ENCODE measurements around the gene MAP2K5.

The MAP2K5 gene

DNA sequence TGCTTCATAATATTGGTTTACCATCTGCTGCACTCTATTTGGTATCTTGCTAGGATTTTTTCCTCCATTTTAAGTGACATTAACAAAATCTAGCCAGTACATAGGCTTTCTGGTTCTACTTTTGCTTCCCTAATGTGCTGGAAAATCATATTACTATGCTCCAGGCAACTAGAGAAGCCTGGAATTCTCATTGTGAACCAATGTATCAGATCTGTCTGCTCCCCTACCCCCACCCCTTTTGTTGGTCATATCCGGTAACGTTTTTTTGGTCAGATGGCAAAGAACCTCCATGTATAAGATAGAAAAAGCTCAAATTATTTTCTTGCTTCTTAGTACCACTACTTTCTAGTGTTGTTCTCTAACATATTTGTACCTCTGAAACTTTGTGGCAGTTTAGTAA lies 17.1 kb downstream of the MAP2K5 start:
- DNase-seq (ENCODE audit: low read depth, low spot score) = no peak

DNA sequence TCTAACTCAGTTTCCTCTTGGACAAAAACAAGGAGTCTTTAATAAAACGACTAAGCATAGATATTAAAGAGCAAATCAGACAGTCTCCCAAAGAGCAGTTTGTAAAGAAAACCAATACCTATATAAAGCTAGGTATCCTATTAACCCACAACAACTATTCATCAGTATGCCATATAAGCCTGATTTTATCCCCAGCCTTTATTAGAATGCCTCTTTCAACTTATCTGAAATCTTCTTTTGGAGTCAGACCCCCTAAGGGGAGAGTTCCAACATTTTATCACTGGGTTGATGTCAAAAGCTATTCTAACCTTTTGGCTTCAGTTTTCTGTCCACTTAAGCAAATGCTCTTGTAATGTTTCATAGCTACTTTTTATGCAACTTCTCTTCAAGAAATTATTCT lies 17.8 kb downstream of the MAP2K5 start:
- DNase-seq (ENCODE audit: low read depth, low spot score) = no peak

DNA sequence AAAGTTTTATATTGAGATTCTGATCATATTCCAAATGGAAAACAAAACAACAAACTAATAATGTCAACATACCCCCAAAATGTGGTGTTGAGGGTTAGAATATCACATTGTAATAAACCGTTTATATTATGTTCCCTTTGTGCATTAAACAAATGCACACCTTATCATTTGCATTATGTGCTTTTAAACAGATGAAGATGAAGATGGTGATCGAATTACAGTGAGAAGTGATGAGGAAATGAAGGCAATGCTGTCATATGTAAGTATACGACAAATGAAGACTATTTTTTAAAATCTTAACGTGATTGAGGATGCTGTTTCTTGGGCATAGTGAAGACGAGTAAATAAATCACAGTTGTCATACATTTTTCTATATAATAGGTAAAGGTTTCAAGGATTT lies 20.6 kb downstream of the MAP2K5 start:
- no peak for DNase-seq (ENCODE audit: low read depth, low spot score)

DNA sequence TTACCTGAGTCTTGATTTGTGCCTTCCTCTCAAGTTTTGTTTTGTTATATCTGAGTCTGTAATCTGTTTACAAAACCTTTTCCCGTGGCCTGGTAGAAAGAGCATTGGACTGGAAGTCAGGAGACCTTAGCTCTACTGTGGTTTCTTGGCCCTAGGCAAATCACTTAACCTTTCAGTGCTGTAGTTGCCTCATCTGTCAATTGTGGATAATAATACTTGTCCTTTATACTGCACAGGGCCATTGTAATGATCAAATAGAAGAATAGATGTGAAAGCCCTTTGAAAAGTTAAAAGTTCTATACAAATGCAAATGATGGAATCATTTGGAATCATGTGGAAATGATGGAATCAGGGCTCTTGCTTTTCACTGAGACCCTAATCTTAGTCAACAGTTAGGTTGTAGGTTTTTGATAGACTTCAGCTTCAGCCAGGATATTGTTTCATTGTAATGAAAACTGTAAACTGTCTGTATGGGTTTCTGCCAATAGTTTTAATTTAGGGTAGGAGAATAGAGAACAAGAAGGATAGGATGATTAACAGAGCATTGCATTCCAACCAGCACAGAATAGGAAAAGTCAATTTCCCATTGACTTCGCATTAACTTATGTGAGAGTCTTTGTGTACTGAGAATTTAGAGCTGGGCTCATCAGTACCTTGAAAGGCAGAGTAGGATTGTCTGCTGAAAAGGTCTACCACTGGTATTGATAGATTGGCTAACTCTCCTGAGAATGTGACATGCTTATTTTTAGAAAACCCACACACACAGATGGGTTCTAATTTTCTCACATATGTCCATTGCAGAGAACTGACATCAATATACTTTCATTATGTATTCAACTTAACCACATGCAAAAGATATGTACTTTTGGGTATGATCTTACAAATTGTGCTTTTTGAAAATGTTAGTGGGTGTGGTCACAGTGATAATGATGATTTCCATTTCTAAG lies 21.8 kb downstream of the MAP2K5 start:
- no peak for DNase-seq (ENCODE audit: low read depth, low spot score)

DNA sequence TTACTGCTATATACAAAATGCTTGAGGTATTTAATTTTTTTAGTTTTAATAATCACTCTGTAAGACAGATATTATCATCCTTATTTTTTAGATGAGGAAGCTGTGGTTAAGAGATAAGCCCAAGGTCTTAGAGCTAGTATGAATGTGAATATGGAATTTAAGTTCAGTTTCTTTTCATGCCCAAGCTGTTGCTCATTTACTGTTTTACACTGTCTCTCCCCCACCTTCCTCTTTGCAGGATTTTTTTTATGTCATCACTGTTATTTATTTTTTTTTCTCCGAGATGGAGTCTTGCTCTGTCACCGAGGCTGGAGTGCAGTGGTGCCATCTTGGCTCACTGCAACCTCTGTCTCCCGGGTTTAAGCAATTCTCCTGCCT lies 22.5 kb downstream of the MAP2K5 start:
- DNase-seq (ENCODE audit: low read depth, low spot score) = no peak

DNA sequence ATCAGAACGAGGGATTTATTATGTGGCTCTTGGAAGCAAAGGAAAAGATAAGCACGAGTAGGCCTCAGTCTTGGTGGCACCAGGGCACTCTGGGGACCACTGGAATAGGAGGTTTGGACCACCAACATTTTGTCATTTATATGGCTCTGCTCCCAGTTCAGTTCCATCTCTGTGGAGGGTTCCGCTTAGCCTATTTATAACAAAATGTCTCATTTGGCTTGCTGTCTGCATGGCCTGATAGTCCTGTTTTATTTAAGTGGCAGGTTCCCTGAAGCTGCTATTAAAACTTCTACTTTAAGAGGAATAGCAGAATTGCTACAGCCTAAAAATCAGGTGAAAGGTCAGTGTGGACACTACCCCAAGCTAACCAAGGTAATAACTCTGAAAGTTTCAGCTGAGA lies 27.2 kb downstream of the MAP2K5 start:
- no peak for DNase-seq (ENCODE audit: low read depth, low spot score)

DNA sequence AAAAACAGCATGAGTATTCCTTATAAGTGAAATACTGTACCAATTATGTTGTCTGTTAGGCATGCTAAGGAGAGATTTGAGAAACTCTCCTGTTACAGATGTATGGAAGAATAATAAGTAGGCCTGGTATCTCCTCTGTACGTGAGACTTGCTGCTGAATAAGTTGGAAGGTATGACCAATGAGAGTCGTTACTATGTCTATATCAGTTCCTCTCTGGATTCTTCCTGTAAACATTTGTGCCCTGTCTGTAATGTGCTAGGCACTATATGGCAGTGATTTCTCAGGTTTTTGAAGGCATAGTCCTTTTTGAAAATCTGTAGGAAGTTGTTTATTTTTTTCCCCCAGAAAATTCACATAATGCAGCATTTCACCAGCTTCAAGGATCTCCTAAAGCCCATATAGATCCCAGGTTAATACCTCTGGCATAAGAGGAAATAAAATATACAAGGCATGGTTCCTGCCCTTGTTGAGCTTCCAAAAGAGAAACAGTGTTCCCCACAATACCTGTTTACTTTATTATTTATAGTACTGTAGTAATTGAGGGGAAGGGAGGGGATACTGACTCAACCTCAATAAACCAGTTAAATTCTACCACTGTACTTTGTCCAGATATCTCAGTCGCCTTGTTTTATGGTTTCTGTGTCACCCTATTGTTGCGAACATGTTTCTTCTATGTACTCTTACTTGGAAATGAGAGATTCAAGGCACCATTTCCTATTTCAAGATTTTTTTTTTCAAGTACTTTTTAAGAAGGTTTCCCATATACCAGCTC lies 28.6 kb downstream of the MAP2K5 start:
- DNase-seq (ENCODE audit: low read depth, low spot score) = no peak

DNA sequence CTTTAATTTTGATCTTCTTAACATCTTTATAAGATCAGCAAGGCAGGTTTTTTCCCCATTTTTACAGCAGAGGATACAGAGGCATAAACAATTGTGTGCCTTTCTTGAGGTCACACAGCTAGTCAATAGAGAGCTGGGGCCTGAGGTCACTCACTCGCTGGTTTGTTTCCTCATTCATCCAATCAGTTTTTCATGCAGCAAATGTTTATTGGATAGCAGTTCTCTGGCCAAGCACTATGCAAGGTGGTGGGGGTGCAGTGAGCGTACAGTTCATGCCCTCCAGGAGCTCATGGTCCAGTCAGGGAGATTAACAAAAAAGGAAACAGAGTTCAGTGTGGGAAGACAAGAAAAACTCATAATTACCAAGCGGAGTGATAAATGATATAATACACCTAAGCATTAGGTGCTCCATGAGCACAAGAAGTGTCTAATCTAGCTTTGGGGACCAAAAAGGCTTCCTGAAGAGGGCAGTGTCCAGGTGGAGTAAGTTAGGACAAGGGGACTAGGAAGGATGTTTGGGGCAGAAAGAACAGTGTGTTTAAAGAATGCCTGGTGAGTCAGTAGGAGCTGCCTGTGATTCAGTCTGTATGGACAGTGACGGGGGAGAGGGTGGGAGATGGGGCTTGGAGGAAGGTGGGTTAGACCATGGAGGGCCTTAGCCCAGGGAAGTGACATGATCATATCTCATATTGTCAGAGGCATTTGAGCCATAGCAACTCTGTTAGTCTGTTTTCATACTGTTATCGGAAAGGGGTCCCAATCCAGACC lies 29.3 kb downstream of the MAP2K5 start:
- DNase-seq (ENCODE audit: low read depth, low spot score) = no peak

DNA sequence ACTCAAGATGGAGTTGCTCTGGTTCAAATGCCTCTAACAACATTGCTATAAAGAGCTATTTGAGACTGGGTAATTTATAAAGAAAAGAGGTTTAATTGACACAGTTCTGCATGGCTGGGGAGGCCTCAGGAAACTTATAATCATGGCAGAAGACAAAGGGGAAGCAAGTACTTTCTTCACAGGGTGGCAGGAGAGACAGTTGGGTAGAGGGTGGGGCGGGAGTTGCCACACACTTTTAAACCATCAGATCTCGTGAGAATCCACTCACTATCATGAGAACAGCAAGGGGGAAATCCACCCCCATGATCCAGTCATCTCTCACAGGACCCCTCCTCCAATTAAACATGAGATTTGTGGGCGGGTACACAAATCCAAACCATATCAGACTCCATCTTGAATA lies 30.7 kb downstream of the MAP2K5 start:
- DNase-seq (ENCODE audit: low read depth, low spot score) = no peak

DNA sequence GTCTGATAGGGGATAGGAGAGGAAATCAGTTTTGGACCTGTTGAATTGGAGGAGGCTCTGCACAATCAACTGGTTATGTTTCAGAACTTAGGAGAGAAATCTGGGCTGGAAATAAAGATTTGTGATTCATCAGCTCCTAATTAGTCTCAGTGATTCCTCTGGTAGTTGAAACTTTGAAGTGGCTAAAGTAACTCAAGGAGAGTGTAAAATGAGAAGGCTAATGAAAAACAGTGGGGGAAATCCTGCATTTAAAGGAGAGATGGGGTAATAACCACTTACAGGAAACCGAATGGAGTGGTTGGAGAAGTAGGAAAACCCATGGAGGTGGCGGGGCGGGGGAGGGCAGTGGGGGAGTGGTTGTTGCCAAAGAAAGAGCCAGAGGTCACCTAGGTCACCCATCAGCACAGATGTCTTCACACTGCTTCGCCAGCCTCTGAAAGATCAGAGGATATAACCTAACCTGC lies 32.6 kb downstream of the MAP2K5 start:
- no peak for DNase-seq (ENCODE audit: low read depth, low spot score)

DNA sequence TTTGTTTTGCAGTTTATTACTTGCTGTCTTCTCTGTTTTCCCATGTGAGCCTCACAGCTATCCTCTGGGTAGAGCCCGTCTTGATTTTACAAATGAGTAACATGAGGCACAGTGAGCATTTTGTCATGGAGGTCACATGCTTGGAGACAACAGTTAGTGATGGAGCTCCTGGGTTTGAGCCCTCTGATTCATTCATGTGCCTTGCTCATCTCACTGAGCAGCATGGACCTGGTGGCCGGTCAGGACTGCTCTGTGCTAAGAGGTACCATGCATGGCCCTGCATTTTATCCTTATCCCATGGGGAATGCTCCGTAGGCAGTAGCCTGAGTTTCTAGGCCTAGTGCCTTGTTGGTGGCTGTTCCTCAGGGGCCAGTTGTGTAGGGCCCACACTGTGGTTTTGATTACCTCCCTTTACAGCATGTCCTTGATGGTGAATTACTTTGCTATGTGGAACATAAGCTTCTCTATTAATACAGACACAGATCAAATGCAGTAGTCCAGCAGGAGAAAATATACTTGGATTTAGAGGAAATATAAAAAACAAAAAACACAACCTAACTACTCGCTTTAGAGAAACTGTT lies 35.6 kb downstream of the MAP2K5 start:
- no peak for DNase-seq (ENCODE audit: low read depth, low spot score)

DNA sequence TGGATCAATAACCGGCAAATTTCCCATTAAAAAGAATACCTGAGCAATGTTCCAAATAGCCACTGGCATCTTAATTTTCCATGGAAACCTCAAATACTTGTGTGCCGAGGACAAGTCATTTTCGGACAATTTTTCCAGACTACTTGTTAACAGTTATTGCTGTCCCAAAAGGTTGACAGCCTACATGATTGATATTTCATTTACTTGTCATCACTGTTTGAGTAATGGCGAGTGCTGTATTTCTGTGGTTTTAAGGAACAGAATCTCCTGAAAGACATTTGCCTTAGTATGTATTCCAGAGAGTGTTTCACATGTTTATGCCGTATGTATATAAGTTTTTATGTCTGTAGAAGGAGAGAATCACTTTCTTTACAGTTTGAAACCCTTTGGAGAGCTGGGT lies 36.7 kb downstream of the MAP2K5 start:
- no peak for DNase-seq (ENCODE audit: low read depth, low spot score)

DNA sequence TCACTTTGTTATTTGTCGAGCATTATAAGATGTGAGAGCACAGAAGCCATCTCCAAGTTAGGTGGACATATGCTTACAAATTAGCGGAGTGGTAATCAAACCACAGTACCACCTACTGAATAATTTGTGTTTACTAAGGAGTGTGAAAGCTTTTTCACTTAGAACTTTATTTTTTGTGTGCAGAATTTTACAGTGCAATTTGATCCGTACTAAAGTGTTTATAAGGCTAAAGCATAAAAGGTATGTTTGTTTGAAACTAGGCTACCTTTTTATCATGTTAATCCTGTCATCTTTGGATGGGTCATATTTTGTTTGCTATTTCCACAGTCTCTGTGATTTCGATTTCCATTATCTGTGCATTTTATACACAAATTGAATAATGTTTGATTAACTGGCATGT lies 37.5 kb downstream of the MAP2K5 start:
- DNase-seq (ENCODE audit: low read depth, low spot score) = no peak

DNA sequence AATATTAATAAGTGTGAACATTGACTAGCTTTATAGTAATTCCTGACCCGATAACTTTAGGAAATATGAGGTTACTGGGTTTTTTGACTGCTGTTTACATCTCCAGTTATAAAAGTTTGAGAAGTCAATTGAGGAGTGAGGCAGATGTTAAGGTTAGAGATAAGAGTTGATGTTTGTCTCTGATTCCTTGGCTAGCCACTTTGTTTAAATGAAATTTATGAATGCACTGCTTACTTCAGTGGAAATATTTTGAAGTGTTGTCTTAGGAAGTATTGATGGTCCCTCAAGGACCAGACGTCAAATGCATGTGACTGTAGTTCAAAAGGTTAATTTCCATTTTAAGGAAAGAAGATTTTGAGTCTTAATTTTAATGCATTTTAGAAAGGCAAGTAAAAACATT lies 41.7 kb downstream of the MAP2K5 start:
- no peak for DNase-seq (ENCODE audit: low read depth, low spot score)

DNA sequence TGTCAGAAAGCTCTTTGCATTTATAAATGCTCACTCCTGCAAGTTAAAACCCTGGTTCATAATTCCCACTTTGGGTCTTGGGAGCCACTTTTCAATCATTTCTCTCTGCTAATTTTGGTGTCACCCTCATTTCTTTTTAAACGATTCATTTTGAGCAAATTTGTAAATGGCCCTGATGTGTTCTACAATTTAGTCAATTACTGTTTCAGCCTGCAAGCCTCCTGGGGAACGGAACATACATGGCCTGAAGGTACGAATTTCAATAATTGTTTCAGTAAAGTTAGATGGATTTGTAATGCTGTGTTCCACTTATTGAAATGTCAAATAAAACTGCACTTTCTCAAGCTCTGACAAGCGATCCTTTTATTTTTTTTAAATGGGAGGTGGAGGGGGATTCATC lies 43.2 kb downstream of the MAP2K5 start:
- DNase-seq (ENCODE audit: low read depth, low spot score) = no peak

DNA sequence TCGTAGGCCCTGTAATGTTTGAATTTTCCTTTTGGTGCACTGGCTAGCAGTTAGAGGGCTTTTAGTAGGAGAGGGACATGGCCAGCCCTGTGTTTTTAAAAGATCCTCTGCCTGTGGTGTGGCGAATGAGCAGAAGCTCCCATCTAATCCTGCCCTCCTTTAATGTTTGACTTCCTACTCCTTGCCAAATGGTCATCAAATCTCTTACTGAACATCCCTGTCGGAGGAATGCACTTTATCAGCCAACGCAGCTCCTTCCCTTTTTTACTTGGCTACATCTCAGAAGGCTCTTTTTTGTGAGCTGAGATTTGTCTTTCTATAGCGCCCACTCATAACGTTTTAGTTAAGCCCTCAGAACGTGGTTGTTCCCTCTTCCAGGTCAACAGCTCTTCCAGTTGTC lies 44.8 kb downstream of the MAP2K5 start:
- no peak for DNase-seq (ENCODE audit: low read depth, low spot score)

DNA sequence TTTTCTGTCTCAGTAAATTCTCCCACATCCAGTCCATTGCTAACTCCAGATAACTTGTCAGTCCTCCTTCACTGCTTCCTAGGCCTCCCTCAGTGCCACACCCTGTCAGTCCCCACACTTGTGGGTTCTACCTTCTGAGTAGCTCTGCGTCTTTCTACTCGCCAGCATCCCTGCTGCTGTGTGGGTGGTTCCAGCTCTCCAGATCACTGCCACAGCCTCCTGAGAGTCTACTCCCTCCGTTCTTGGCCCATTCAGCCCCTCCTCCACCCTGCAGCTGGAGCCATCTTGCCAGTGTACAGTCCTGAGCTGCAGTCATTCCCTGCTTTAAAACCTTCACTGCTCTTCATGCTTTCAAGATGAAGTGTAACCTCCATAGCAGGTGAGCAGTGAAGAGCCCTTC lies 45.3 kb downstream of the MAP2K5 start:
- no peak for DNase-seq (ENCODE audit: low read depth, low spot score)

DNA sequence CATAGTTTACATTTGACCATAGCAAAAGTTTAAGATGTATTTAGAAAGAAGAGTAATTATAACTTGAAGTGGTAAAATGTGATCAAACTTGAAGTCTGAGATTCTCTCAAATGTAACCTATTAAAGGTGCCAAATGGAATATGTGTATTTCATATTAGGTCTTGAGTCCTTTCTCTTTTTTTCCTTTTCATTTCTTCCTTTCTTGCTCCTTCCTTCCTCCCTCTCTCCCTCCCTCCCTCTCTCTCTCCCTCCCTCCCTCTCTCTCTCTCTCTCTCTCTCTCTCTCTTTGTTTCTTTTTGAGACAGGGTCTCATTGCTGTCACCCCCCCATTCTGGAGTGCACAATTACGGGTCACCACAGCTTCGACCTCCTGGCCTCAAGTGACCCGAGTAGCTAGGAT lies 47.7 kb downstream of the MAP2K5 start:
- DNase-seq (ENCODE audit: low read depth, low spot score) = no peak

DNA sequence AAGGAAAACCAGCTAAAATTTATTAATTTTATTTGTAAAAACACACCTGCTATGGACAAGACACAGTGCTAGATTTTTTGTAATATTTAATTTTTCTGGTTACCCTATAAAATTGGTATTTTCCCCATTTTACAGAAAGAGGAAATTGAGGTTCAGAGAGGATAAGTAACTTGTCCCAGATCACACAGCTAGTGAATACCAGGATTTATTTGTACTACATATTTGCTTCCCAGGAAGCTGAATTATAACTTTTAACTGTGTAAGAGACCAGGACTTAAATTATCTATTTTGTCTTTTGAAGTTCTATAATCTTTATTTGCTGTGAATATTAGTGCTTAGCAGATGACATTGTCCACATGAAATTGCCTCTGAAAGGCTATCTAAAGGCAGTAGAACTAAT lies 49.7 kb downstream of the MAP2K5 start:
- DNase-seq (ENCODE audit: low read depth, low spot score) = no peak

DNA sequence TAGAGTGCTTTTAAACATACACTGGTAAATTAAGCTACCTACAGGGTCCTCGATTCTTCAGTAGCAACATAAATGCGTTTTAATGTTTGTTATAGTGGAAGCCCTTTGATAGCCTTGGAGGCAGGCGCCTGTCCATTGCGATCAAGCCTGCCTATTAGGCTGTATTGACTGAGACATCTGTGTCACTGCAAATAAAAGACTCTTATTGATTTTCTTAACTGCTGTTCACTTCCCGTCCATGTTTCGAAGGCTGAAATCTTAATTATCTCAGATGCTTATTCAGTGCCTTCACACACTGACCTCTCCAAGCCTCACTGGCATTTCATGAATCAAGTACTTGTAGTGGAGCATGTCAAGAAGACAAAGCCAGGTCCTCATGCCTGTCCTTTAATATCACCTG lies 51.1 kb downstream of the MAP2K5 start:
- DNase-seq (ENCODE audit: low read depth, low spot score) = no peak

DNA sequence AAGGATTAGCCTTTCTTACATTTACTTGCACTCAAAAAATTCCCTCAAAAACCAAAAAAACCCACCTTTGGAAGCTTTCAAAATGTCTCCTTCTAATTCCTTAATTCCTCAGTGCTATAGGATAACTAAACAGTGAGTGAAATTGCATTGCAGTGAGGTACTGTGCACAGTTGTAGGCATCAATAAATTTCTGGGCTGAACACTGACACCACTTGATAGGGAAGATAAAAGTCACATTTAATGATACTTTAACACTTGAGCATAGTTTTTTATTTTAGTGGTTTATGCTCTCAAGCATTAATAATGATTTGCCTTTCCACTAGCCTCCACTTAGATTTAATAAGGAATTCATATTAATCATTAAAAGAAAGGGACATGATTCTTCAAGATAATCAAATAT lies 52.3 kb downstream of the MAP2K5 start:
- DNase-seq (ENCODE audit: low read depth, low spot score) = no peak

DNA sequence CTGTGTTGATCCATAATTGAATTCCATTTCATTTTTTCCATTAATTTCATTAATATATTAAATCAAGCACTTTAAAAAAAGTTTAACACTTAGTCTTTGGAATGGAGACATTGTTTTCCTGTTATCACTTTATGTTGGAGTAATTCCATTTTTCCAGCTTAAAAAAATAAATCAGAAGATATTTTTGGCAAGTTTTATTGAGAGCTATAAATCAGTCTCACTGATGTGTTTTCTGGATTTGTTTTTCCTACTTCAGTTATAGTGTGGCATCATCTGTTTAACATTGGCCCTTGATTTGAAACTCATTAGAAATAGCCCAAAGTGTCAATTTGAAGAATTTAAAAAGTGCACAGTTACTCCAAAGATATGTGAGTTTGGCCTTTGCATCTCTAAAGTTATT lies 53.1 kb downstream of the MAP2K5 start:
- DNase-seq (ENCODE audit: low read depth, low spot score) = no peak

All from activated naive CD8-positive, alpha-beta T cell treated with anti-CD3 and anti-CD28 coated beads, Interleukin-2, amount 50 U/mL, for 16 hours (primary cell).